Hepatocyte (in vitro differentiated cells): ENCODE results near the gene TAL1.

Source experiments
- CTCF ChIP-seq: fragments of 200-600 bp; sonication (generic); IDR thresholded peaks from 2 replicates; pipeline ENCODE4 v1.5.1; 2016; ENCODE audit warnings: antibody characterized with exemption, mild to moderate bottlenecking; ENCODE audit not compliant: poor library complexity
- EZH2 ChIP-seq: fragments of 200-600 bp; sonication (generic); IDR thresholded peaks from 2 replicates; pipeline ENCODE4 v1.6.1; 2016; ENCODE audit warnings: antibody characterized with exemption, mild to moderate bottlenecking, borderline replicate concordance
- EZH2phosphoT487 ChIP-seq: fragments of 200-600 bp; sonication (generic); IDR thresholded peaks from one replicate; pipeline ENCODE4 v1.6.1; 2018; ENCODE audit warnings: antibody characterized with exemption, mild to moderate bottlenecking, low read depth, moderate library complexity; ENCODE audit not compliant: unreplicated experiment, severe bottlenecking

DNA sequence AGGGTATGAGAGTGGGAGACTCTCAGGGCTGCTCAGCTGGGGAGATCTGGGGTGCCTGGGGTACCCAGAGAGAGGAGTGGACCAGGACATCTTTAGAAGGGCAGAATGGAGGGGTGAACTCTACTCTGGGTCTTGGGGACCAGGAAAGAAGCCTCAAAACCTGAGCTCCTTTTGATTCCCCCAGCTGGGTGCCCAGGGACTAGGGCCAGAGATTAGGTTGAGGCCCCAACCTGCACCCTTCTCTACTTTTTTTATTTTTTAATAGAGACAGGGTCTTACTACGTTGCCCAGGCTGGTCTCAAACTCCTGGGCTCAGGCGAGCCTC lies 44.1 kb downstream of the TAL1 start:
- TF ChIP-seq CTCF (no peak), EZH2 (no peak), EZH2phosphoT487 (no peak)
